ENCODE measurements around the gene PPP1CC.

DNA sequence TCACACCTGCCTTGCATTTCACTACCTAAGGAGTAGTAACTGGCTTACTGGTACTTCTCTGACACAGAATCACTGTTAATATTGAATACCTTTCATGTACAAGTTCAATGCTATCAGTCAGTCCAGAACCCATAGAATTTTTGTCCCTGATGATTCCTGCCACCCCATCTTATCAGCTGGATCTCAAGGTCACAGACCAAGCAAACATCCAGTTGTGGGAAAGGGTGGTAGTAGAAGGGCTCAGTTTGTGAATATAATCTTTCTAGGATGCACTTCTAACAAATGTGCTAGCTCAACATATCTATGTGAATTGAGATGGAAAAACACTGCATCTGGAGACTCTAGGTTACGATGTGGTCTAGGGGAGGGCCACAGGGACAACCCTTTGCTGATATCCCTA, 14.1 kb downstream of the PPP1CC start:
- TF ChIP-seq, protein P1, sequence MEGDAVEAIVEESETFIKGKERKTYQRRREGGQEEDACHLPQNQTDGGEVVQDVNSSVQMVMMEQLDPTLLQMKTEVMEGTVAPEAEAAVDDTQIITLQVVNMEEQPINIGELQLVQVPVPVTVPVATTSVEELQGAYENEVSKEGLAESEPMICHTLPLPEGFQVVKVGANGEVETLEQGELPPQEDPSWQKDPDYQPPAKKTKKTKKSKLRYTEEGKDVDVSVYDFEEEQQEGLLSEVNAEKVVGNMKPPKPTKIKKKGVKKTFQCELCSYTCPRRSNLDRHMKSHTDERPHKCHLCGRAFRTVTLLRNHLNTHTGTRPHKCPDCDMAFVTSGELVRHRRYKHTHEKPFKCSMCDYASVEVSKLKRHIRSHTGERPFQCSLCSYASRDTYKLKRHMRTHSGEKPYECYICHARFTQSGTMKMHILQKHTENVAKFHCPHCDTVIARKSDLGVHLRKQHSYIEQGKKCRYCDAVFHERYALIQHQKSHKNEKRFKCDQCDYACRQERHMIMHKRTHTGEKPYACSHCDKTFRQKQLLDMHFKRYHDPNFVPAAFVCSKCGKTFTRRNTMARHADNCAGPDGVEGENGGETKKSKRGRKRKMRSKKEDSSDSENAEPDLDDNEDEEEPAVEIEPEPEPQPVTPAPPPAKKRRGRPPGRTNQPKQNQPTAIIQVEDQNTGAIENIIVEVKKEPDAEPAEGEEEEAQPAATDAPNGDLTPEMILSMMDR (IDR thresholded peaks at IDR 0.05; ENCODE audit: extremely low read depth in 1 of 2, insufficient read depth in 1 of 2, low read depth in 1 of 2, low read length in 2 of 2) = no peak
- TF ChIP-seq POLR2A (IDR thresholded peaks at IDR 0.05; ENCODE audit: low read depth, low read length) = no peak

All from endothelial cell of umbilical vein (primary cell).